GM12864 (cell line): ENCODE measurements around the gene CRIP3.

Experiments used
- DNase-seq: peaks from one replicate; pipeline ENCODE4 v3.0.0-alpha.2; 2011; ENCODE audit warnings: low read depth
- H3K4me3 ChIP-seq: 2 replicates; pipeline ENCODE4 v1.5.1; 2011; ENCODE audit warnings: mild to moderate bottlenecking, low read depth, low read length, control low read depth
- TF ChIP-seq, protein P1 (sequence below): IDR thresholded peaks from 2 replicates; pipeline ENCODE4 v1.5.1; 2011; ENCODE audit warnings: low read depth, mild to moderate bottlenecking, moderate library complexity, low read length, control low read depth, inconsistent platforms; ENCODE audit errors: missing control alignments

CRIP3 gene

DNA sequence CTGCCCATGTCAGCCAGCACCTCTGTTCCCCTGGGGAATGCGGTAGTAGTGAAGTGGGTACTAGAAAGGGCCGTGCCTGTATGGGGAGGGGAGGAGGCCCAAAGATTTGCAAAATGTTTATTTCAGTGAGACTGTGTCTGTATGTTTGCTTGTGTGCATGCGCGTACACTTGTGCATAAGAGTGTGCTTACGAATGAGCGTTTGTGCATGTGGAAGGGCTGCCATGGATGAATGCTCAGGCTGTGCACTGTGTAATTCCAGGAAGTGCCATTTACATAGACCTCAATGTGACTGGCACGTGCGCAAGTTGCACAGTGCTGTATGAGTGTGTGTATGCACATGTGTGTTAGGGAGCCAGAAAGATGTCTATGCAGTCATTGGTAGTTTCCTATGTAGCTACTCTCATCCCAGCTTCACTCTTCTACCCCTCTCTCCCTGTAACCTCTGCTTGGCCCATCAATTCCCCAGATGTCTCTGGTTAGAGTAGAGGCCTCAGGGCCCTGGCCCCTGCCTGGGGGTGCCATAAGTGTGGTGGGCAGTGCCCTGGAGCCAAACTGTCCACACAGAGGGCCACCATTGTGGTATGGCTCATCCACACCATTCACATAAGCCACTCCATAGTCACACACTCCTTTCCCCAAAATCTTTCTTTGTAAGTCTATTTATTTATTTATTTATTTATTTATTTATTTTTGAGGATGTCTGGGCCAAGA lies 37.4 kb downstream of the CRIP3 start:
- no peak for DNase-seq
- no peak overlapping the region for H3K4me3 ChIP-seq
- TF ChIP-seq, protein P1, sequence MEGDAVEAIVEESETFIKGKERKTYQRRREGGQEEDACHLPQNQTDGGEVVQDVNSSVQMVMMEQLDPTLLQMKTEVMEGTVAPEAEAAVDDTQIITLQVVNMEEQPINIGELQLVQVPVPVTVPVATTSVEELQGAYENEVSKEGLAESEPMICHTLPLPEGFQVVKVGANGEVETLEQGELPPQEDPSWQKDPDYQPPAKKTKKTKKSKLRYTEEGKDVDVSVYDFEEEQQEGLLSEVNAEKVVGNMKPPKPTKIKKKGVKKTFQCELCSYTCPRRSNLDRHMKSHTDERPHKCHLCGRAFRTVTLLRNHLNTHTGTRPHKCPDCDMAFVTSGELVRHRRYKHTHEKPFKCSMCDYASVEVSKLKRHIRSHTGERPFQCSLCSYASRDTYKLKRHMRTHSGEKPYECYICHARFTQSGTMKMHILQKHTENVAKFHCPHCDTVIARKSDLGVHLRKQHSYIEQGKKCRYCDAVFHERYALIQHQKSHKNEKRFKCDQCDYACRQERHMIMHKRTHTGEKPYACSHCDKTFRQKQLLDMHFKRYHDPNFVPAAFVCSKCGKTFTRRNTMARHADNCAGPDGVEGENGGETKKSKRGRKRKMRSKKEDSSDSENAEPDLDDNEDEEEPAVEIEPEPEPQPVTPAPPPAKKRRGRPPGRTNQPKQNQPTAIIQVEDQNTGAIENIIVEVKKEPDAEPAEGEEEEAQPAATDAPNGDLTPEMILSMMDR = no peak

DNA sequence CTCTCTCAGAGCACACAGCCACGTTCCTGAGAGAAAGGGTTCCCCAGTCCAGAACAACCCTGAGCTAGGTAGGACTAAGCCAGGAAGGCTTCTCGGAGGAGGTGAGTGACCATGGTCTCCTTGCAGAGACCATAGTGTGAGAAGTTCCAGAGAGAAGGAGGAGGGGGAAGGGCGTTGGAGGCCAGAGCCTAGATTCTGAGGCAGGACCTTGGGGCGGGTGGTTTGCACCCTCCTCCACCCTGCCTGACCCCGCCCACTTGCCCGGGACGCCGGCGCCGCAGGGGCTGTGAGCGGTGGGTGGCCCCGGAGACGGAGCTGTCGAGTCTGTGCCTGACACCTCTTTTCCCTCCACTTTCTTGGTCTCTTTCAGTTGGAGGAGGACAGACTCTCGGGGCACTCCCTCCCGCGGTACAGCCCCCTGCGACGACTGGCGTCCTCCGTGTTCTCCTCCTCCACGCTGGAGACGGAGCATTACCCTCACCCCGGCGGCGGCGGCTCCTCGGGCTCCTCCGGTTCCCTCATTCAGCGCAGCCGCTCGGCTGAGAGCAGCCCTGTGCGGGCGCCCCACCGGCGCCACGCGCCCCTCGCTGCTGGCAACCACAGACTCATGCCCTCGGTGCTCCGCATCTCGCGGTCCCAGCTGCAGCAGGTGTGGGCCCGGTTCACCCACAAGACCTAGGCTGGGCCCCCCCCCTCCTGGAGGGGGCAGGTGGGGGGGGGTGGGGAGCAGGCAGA lies 39.2 kb downstream of the CRIP3 start:
- no peak for DNase-seq
- H3K4me3 ChIP-seq = peak overlapping the region; percentile 22
- TF ChIP-seq, protein P1 = no peak

DNA sequence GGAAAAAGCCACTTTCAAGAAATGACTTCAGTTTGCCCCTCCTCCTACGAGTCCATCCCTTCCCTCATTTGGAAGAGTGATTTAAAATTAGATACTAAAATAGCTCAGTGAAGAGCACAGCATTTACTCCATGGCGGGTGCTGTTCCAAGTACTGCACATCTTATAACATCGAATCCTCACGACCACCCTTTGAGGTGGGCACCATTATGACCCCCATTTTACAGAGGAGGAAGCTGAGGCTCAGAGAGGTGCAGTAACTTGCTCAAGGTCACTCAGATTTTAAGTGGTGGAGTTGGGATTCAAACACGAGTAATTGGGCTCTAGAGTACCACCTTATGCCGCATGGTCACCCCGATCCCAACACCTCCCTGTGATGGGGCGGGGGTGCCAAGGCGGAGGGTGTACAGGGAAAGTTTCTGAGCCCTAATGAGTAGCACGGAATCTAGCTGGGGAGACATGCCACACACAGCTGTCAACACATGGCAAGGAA lies 39.8 kb downstream of the CRIP3 start:
- H3K4me3 ChIP-seq = no peak overlapping the region
- TF ChIP-seq, protein P1 = no peak
- DNase-seq = no peak

DNA sequence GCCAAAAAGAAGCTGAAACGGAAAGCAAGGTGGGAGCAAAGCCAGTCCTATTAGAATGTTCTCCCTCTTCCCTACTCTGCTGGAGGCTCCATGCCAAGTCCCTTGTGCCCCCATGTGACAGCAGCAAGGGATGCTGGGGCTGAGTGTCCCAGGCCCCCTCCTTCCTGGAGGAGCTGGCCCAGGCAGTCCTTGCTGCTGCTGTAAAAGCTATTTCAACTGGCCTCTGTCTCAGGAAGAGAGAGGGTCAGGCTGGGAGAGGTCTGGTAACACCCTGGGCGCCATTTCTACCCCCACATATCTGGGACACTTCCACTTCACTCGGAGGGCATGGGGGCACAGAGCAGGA lies 40.3 kb downstream of the CRIP3 start:
- TF ChIP-seq, protein P1 = no peak
- no peak overlapping the region for H3K4me3 ChIP-seq
- DNase-seq = no peak

DNA sequence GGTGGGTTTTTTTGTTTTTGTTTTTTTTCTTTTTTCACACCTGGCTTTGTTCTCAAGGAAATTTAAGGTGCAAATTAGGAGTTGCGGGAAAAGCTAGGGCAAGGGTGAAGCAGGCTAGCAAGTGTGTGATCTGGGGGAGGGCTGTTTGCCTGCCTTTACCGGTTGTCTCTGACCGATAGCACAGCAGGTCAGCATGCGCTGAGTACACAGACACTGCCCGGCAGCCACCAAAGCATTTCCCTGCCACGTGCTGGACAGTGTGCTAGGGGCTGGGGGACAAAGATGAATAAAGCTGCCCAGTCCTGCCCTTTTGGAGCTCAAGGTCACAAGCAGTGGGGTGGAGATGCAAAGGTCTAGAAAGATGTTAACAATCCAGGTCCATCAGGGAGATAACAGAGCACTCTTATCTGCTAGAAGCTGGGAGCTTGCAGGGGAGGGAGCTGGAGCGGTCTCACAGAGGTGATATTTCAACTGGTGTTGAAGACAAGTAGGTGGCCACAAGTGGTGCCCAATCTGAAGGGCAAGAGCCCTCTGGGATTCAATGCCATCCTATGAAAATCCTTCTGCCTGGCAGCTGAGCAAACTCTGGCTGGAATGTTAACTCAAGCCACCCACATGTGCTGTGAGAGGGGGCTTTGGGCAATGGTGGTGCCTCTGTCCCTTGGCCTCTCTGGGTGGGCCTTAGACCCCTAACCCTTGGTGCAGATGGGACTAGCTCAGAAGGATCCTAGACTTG lies 40.8 kb downstream of the CRIP3 start:
- TF ChIP-seq, protein P1 = no peak
- no peak overlapping the region for H3K4me3 ChIP-seq
- DNase-seq = no peak

DNA sequence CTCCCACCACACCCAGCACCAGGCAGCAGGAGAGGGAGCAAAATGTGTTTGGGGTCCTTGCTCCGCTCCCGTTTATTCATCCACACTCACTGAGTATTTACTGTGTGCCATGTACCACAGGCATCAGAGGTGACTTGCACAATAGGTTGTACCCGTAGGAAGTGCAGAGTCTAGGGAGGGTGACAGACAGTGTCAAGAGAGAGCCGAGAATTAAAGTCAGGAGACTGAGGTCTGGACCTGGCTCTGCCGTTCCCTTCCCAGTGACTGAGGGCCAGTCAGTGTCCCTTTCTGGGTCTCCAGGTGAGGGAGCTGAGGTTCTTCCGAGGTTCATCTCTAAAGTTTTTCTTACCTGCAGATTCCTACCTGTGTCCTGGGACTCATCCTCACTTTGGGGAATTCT lies 43.1 kb downstream of the CRIP3 start:
- no peak for DNase-seq
- TF ChIP-seq, protein P1 = no peak

More for the DNA sequence above, 43.1 kb downstream of the CRIP3 start:
- no peak overlapping the region for H3K4me3 ChIP-seq
